Hepatocyte (in vitro differentiated cells): ENCODE measurements around the gene GRN. TPM values are rescaled to one million over a fixed set of nuclear protein-coding genes. Genes with fewer than 3 reads are reported as not detected.

ENCODE experiments used
- DNase-seq: peaks from one replicate; pipeline ENCODE4 v3.0.0-alpha.2; 2016; ENCODE audit warnings: low spot score
- H2AFZ ChIP-seq: fragments of 200-600 bp; sonication (generic); 2 replicates; pipeline ENCODE4 v1.6.0; 2016; ENCODE audit warnings: antibody characterized with exemption, mild to moderate bottlenecking
- H3K27ac ChIP-seq: fragments of 200-600 bp; sonication (generic); 2 replicates; pipeline ENCODE4 v1.5.1; 2016; ENCODE audit warnings: mild to moderate bottlenecking
- H3K27me3 ChIP-seq: fragments of 200-600 bp; sonication (generic); 2 replicates; pipeline ENCODE4 v1.6.1; 2016
- H3K36me3 ChIP-seq: fragments of 200-600 bp; sonication (generic); replicated peaks from 2 replicates; pipeline ENCODE4 v1.5.1; 2016; ENCODE audit warnings: low read depth; ENCODE audit not compliant: insufficient read depth
- H3K4me1 ChIP-seq: fragments of 200-600 bp; sonication (generic); 2 replicates; pipeline ENCODE4 v1.5.1; 2016; ENCODE audit warnings: mild to moderate bottlenecking, moderate library complexity; ENCODE audit not compliant: insufficient read depth
- H3K4me2 ChIP-seq: fragments of 200-600 bp; sonication (generic); 2 replicates; pipeline ENCODE4 v1.6.0; 2016
- H3K4me3 ChIP-seq: fragments of 200-600 bp; sonication (generic); 2 replicates; pipeline ENCODE4 v1.5.1; 2016; ENCODE audit warnings: mild to moderate bottlenecking
- H3K79me2 ChIP-seq: fragments of 200-600 bp; sonication (generic); 2 replicates; pipeline ENCODE4 v1.6.0; 2017; ENCODE audit warnings: mild to moderate bottlenecking
- H3K9me2 ChIP-seq: fragments of 200-600 bp; sonication (generic); replicated peaks from 2 replicates; pipeline ENCODE4 v1.6.0; 2017; ENCODE audit warnings: mild to moderate bottlenecking; ENCODE audit not compliant: insufficient read depth
- H3K9me3 ChIP-seq: fragments of 200-600 bp; sonication (generic); 2 replicates; pipeline ENCODE4 v1.5.1; 2016; ENCODE audit warnings: low read depth, mild to moderate bottlenecking
- H4K20me1 ChIP-seq: fragments of 200-600 bp; sonication (generic); 2 replicates; pipeline ENCODE4 v1.6.0; 2016; ENCODE audit warnings: mild to moderate bottlenecking; ENCODE audit not compliant: insufficient read depth, poor library complexity, severe bottlenecking
- CTCF ChIP-seq: fragments of 200-600 bp; sonication (generic); IDR thresholded peaks from 2 replicates; pipeline ENCODE4 v1.5.1; 2016; ENCODE audit warnings: antibody characterized with exemption, mild to moderate bottlenecking; ENCODE audit not compliant: poor library complexity
- EZH2 ChIP-seq: fragments of 200-600 bp; sonication (generic); IDR thresholded peaks from 2 replicates; pipeline ENCODE4 v1.6.1; 2016; ENCODE audit warnings: antibody characterized with exemption, mild to moderate bottlenecking, borderline replicate concordance
- EZH2phosphoT487 ChIP-seq: fragments of 200-600 bp; sonication (generic); IDR thresholded peaks from one replicate; pipeline ENCODE4 v1.6.1; 2018; ENCODE audit warnings: antibody characterized with exemption, mild to moderate bottlenecking, low read depth, moderate library complexity; ENCODE audit not compliant: unreplicated experiment, severe bottlenecking
- WGBS: methylation state at CpG from one replicate; pipeline ENCODE4 v1.1.6; 2016; ENCODE audit warnings: low lambda C conversion rate; ENCODE audit errors: missing lambda C conversion rate; 5-methylcytosine and 5-hydroxymethylcytosine counted together
- polyA plus RNA-seq: library from polyadenylated mRNA; unstranded; fragments of >200 nt; fragmentation: Nextera tagmentation; extraction: Ambion mirVana; gene quantifications from 2 replicates; pipeline ENCODE4 v1.2.1, GENCODE V29; 2016
- total RNA-seq: library from RNA; depleted of rRNA; stranded (reverse); fragments of >200 nt; gene quantifications from 2 replicates; pipeline ENCODE4 v1.2.3, GENCODE V29; 2014

GRN gene
- total and polyA plus RNA-seq, 2 experiments from 2014 or later: 299 to 785 TPM

GRCh38 chr17:44376124-44376523 is 31.0 kb downstream of the GRN start:
- H3K79me2 ChIP-seq: no peaks in the 10 kb centered on the region
- H3K4me1 ChIP-seq: no peaks in the 10 kb centered on the region
- no peaks in the 10 kb centered on the region for H3K9me3 ChIP-seq
- no peak overlapping the region for H3K27ac ChIP-seq
- WGBS: 38% methylated on average over 5 of the region's 5 CpGs
- H3K9me2 ChIP-seq: no peaks in the 10 kb centered on the region
- no peak for DNase-seq
- no peak overlapping the region for H2AFZ ChIP-seq
- no peaks in the 10 kb centered on the region for H3K27me3 ChIP-seq
- peak; percentile 29 for TF ChIP-seq CTCF
- no peak for TF ChIP-seq EZH2
- H3K4me2 ChIP-seq: no peak overlapping the region
- H3K36me3 ChIP-seq: no peaks in the 10 kb centered on the region
- H4K20me1 ChIP-seq: no peaks in the 10 kb centered on the region
- no peak overlapping the region for H3K4me3 ChIP-seq

GRCh38 chr17:44376779-44377178 is 31.7 kb downstream of the GRN start:
- WGBS: 97% methylated on average over 12 of the region's 12 CpGs
- no peaks in the 10 kb centered on the region for H3K9me3 ChIP-seq

GRCh38 chr17:44378171-44378705 is 33.1 kb downstream of the GRN start:
- Histone ChIP-seq H4K20me1 (no peaks in the 10 kb centered on the region), H3K27me3 (peaks cover 5% of the 10 kb centered on the region), H3K36me3 (no peaks in the 10 kb centered on the region), H3K4me1 (no peaks in the 10 kb centered on the region), H3K27ac (no peak overlapping the region), H3K4me2 (no peak overlapping the region), H3K9me3 (no peaks in the 10 kb centered on the region), H3K79me2 (no peaks in the 10 kb centered on the region), H3K4me3 (no peak overlapping the region), H3K9me2 (no peaks in the 10 kb centered on the region), H2AFZ (no peak overlapping the region)
- 85% methylated on average over 14 of the region's 14 CpGs for WGBS
- TF ChIP-seq EZH2: no peak
- no peak for TF ChIP-seq EZH2phosphoT487
- TF ChIP-seq CTCF: no peak
- DNase-seq: no peak

More at GRCh38 chr17:44376779-44377178, 31.7 kb downstream of the GRN start:
- no peaks in the 10 kb centered on the region for H3K79me2 ChIP-seq
- TF ChIP-seq EZH2phosphoT487: no peak
- no peak for TF ChIP-seq CTCF
- TF ChIP-seq EZH2: no peak
- no peak overlapping the region for H3K4me2 ChIP-seq
- H3K27ac ChIP-seq: no peak overlapping the region
- no peaks in the 10 kb centered on the region for H3K27me3 ChIP-seq
- H3K9me2 ChIP-seq: no peaks in the 10 kb centered on the region
- no peak overlapping the region for H2AFZ ChIP-seq
- no peak overlapping the region for H3K4me3 ChIP-seq
- H3K36me3 ChIP-seq: no peaks in the 10 kb centered on the region
- no peaks in the 10 kb centered on the region for H4K20me1 ChIP-seq
- no peak for DNase-seq
- no peaks in the 10 kb centered on the region for H3K4me1 ChIP-seq

- Histone ChIP-seq H3K4me1 (no peaks in the 10 kb centered on the region), H3K9me2 (no peaks in the 10 kb centered on the region), H3K27me3 (peaks cover 20% of the 10 kb centered on the region), H3K4me2 (no peak overlapping the region), H3K27ac (no peak overlapping the region), H4K20me1 (no peaks in the 10 kb centered on the region), H3K9me3 (no peaks in the 10 kb centered on the region), H3K79me2 (no peaks in the 10 kb centered on the region), H3K4me3 (no peak overlapping the region), H2AFZ (no peak overlapping the region), H3K36me3 (no peaks in the 10 kb centered on the region)
- DNase-seq: no peak
- TF ChIP-seq EZH2 (no peak), EZH2phosphoT487 (no peak), CTCF (no peak)
- 96% methylated on average over 10 of the region's 10 CpGs for WGBS
These were observed 34.8 kb downstream of the GRN start for GRCh38 chr17:44379887-44380286.
